Fibroblast of pulmonary artery (primary cell): ENCODE measurements around the gene RAP1GAP.

Source experiments
- DNase-seq: peaks from one replicate; pipeline ENCODE4 v3.0.0-alpha.2; 2010; ENCODE audit warnings: low read depth
- H3K4me3 ChIP-seq: replicated peaks from 2 replicates; pipeline ENCODE4 v1.5.1; 2011; ENCODE audit warnings: low read depth, mild to moderate bottlenecking, control low read depth, low read length, moderate library complexity
- CTCF ChIP-seq: IDR thresholded peaks from 2 replicates; pipeline ENCODE4 v1.5.1; 2011; ENCODE audit warnings: mild to moderate bottlenecking, control low read depth, low read length, inconsistent platforms; ENCODE audit errors: missing control alignments

Gene RAP1GAP

GRCh38 chr1:21669258-21670058, at the start of gene RAP1GAP:
RAP1GAP (minus strand) TSS chr1:21669357; CDS start chr1:21620032, 49,325 bp downstream.
- no peak for TF ChIP-seq CTCF
- no peak for DNase-seq
- H3K4me3 ChIP-seq: peak within 1 kb of the TSS; percentile 30

GRCh38 chr1:21716169-21716568, 47.0 kb upstream of the RAP1GAP start:
- no peak for TF ChIP-seq CTCF
- DNase-seq: no peak
- H3K4me3 ChIP-seq: no peak overlapping the region

GRCh38 chr1:21707891-21708290, 38.7 kb upstream of the RAP1GAP start:
- no peak for DNase-seq
- TF ChIP-seq CTCF: no peak

GRCh38 chr1:21707086-21707840, 38.1 kb upstream of the RAP1GAP start:
- no peak for TF ChIP-seq CTCF
- no peak overlapping the region for H3K4me3 ChIP-seq
- no peak for DNase-seq

More at GRCh38 chr1:21707891-21708290, 38.7 kb upstream of the RAP1GAP start:
- no peak overlapping the region for H3K4me3 ChIP-seq

- no peak for TF ChIP-seq CTCF
- DNase-seq: peak; percentile 32
- H3K4me3 ChIP-seq: no peak overlapping the region
Measured at GRCh38 chr1:21706151-21706835, 37.1 kb upstream of the RAP1GAP start.

- no peak for DNase-seq
- no peak for TF ChIP-seq CTCF
- H3K4me3 ChIP-seq: no peak overlapping the region
Measured at GRCh38 chr1:21705303-21705980, 36.3 kb upstream of the RAP1GAP start.
